RPMI8226 (cell line): ENCODE data around the gene C1GALT1.
"Not testable (repeated sequence)": the region's sequence is repeated elsewhere in the genome, so short reads cannot be mapped to it uniquely, and the experiment has no call there.

Source experiments
- DNase-seq: peaks from one replicate; pipeline ENCODE4 v3.0.0-alpha.2; 2015

Gene C1GALT1

GRCh38 chr7:7239346-7239745, 57.0 kb downstream of the C1GALT1 start:
- DNase-seq = no peak

- no peak for DNase-seq
Observed at GRCh38 chr7:7242899-7243298, 60.6 kb downstream of the C1GALT1 start.

- not testable (repeated sequence) for DNase-seq
Observed at GRCh38 chr7:7245233-7245632, 62.9 kb downstream of the C1GALT1 start.

- no peak for DNase-seq
Observed at GRCh38 chr7:7246223-7246622, 63.9 kb downstream of the C1GALT1 start.

- DNase-seq = no peak
Observed at GRCh38 chr7:7247658-7248057, 65.3 kb downstream of the C1GALT1 start.

GRCh38 chr7:7249814-7250213, 67.5 kb downstream of the C1GALT1 start:
- DNase-seq = peak; percentile 10

- peak; percentile 78 for DNase-seq
Observed at GRCh38 chr7:7251742-7252141, 69.4 kb downstream of the C1GALT1 start.

GRCh38 chr7:7254319-7254718, 72.0 kb downstream of the C1GALT1 start:
- DNase-seq = no peak

GRCh38 chr7:7254908-7255307, 72.6 kb downstream of the C1GALT1 start:
- DNase-seq = no peak

GRCh38 chr7:7256731-7257274, 74.5 kb downstream of the C1GALT1 start:
- DNase-seq = no peak

GRCh38 chr7:7257899-7258692, 75.8 kb downstream of the C1GALT1 start:
- DNase-seq = no peak

- no peak for DNase-seq
Observed at GRCh38 chr7:7261863-7262262, 79.5 kb downstream of the C1GALT1 start.

GRCh38 chr7:7263297-7264230, 81.2 kb downstream of the C1GALT1 start:
- DNase-seq = no peak

- no peak for DNase-seq
Observed at GRCh38 chr7:7264306-7265040, 82.1 kb downstream of the C1GALT1 start.

- DNase-seq = no peak
Observed at GRCh38 chr7:7265081-7266075, 83.0 kb downstream of the C1GALT1 start.

- DNase-seq = no peak
Observed at GRCh38 chr7:7266257-7266881, 84.0 kb downstream of the C1GALT1 start.

GRCh38 chr7:7271094-7271874, 88.9 kb downstream of the C1GALT1 start:
- no peak for DNase-seq

GRCh38 chr7:7272294-7272693, 90.0 kb downstream of the C1GALT1 start:
- DNase-seq = no peak

- DNase-seq = no peak
Observed at GRCh38 chr7:7274782-7275181, 92.4 kb downstream of the C1GALT1 start.

- DNase-seq = no peak
Observed at GRCh38 chr7:7276161-7276560, 93.8 kb downstream of the C1GALT1 start.
